Measurements from ENCODE around the gene CTDSPL.

- TF ChIP-seq BACH2 (CRISPR knock-in tag; IDR thresholded peaks at IDR 0.05; ENCODE audit: borderline replicate concordance) (no peak), ZNF565 (CRISPR knock-in tag; conservative IDR thresholded peaks at IDR 0.05; ENCODE audit: low read depth) (no peak), PATZ1 (CRISPR knock-in tag; IDR thresholded peaks at IDR 0.05; ENCODE audit: borderline replicate concordance) (no peak), TOX (CRISPR knock-in tag; IDR thresholded peaks at IDR 0.05; ENCODE audit: borderline replicate concordance) (no peak), RARB (CRISPR knock-in tag; IDR thresholded peaks at IDR 0.05) (no peak), CSRNP3 (CRISPR knock-in tag; IDR thresholded peaks at IDR 0.05) (no peak), ARNTL (CRISPR knock-in tag; IDR thresholded peaks at IDR 0.05; ENCODE audit: borderline replicate concordance, low read depth) (no peak)
Observed at GRCh38 chr3:37885814-37886213, 24.1 kb downstream of the CTDSPL start.

Measured in SK-N-SH treated with all-trans-retinoic acid at 6 μM for 48 hours (cell line).